T-helper 17 cell (primary cell): ENCODE results near the gene ANXA11. TPM values are rescaled to one million over a fixed set of nuclear protein-coding genes. Genes with fewer than 3 reads are reported as not detected.

Experiments
- ATAC-seq: fragments of 150-1000 bp; cut with Tn5 transposase; 2 replicates; pipeline ENCODE4 v1.10.0; 2021; ENCODE audit warnings: mild to moderate bottlenecking, moderate library complexity
- DNase-seq, 3 donors: peaks; one replicate each; pipeline versions ENCODE4 v3.0.0 to v3.0.0-alpha.2; 2020 to 2021
- H3K9me3 ChIP-seq: one replicate; pipeline ENCODE4 v1.7.0; 2013; ENCODE audit warnings: low read length, mild to moderate bottlenecking; ENCODE audit not compliant: control insufficient read depth, poor library complexity, severe bottlenecking
- H3K27ac Mint-ChIP-seq: one replicate; pipeline ENCODE4 v1.8.0; 2022; ENCODE audit warnings: mild to moderate bottlenecking, moderate library complexity, mixed read lengths
- H3K27me3 Mint-ChIP-seq: one replicate; pipeline ENCODE4 v1.8.0; 2022; ENCODE audit warnings: mixed read lengths
- H3K36me3 Mint-ChIP-seq: one replicate; pipeline ENCODE4 v1.8.0; 2022; ENCODE audit warnings: low read depth, mixed read lengths
- H3K4me1 Mint-ChIP-seq: one replicate; pipeline ENCODE4 v1.8.0; 2022; ENCODE audit warnings: mild to moderate bottlenecking, mixed read lengths
- H3K4me3 Mint-ChIP-seq: one replicate; pipeline ENCODE4 v1.8.0; 2022; ENCODE audit warnings: mild to moderate bottlenecking, moderate library complexity, mixed read lengths
- total RNA-seq, 4 donors: library from RNA in 2 of 4; stranded (reverse) in 2 of 4; gene quantifications; one replicate each; pipeline ENCODE4 v1.2.3 and lab custom pipeline; 2022 to 2026

ANXA11 gene
- total RNA-seq, 2 donors from 2014 or later = 199 to 209 TPM

DNA sequence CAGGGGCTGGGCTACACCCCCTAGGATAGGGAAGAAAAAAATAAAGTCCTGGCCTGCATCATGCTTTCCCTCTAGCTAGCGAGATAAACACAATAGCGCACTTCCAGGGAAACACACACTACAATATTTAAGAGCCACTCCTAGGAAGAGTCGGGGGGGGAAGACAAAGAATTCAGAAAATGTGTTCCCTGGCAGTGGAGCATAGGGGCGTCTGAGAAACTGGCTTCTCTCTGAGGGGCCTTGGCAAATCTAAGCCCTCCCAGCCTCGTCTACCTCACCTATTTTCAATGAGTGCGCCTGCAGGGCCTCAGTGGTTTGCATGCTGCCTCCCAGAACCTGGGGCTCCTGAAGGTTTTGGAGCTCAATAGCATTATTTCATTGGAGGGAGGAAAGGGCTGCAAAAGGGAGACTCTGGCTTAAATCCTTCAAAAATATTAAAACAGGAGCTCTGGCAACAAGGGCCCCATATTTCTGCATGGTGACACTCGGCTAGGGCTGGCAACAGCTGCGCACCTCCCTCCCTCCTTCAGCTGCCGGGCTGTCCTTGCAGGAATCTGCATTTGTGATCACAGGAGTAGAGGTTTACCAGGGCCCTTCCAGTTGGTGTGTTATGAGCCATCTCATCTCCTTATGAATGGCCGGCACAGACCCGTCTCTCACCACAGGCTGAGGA is 10.8 kb downstream of the ANXA11 start:
- no peak overlapping the region for H3K4me3 Mint-ChIP-seq
- no peaks in the 10 kb centered on the region for H3K27me3 Mint-ChIP-seq

DNA sequence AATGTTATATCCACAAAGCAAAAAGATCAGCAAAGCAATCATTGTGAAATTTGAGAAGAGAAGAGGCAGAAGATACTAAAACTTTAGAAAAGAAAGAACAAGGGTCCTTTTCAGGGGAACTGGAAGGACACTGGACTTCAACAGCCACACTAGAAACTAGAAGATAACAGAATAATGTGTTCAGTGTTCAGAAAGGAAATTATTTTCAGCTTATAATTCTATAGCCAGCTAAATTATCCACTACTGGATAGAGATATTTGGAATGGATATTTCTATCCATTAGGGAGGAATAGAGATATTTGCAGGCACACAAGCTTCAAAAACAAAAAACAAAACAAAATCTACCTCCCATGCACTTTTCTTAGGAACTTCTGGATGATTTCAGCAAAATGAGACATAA is 12.8 kb downstream of the ANXA11 start:
- H3K4me3 Mint-ChIP-seq = no peak overlapping the region
- H3K36me3 Mint-ChIP-seq = peaks cover 2% of the 10 kb centered on the region
- H3K27ac Mint-ChIP-seq = peak overlapping the region; percentile 60
- H3K9me3 ChIP-seq = no peaks in the 10 kb centered on the region
- H3K27me3 Mint-ChIP-seq = no peaks in the 10 kb centered on the region
- H3K4me1 Mint-ChIP-seq = peaks cover 62% of the 10 kb centered on the region
- ATAC-seq (no peak), DNase-seq (no peak)

More for the DNA sequence above, 10.8 kb downstream of the ANXA11 start:
- H3K27ac Mint-ChIP-seq = peak overlapping the region; percentile 86
- DNase-seq = no peak
- H3K9me3 ChIP-seq = no peaks in the 10 kb centered on the region
- ATAC-seq = no peak
- H3K4me1 Mint-ChIP-seq = peaks cover 54% of the 10 kb centered on the region
- H3K36me3 Mint-ChIP-seq = peaks cover 2% of the 10 kb centered on the region

DNA sequence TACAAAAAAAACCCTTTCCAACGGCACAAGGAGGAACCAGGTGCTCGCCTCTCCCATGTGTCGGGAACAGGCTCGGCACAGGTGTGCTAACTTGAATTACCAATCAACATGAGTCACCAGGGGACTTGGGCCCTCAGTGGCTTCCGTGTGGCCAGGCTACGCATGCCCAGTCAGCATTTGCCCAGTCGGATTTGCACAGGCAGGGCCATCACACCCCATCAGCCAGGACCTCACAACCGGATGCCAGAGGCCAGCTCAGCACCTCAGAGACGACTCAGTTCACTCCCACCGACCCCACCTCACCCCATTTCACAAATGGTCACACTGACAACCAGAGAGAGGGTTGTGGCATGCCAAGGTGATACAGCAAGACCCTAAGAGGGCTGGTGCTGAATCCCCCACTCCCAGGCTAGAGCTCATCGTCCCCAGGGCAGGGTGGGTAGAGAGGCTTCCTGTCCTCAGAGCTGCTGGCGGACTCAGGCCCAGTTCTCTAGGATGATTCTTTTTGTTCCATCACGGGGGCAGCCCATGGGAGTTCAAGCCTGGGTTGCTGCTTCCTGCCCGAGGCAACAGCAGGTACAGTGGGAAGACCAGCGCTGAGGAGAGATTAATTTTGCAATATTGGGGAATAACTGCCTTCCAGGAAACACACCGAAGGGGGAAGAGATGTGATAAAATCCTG is 13.6 kb downstream of the ANXA11 start:
- Mint-ChIP-seq H3K4me3 (peak overlapping the region; percentile 31), H3K36me3 (peaks cover 2% of the 10 kb centered on the region)

DNA sequence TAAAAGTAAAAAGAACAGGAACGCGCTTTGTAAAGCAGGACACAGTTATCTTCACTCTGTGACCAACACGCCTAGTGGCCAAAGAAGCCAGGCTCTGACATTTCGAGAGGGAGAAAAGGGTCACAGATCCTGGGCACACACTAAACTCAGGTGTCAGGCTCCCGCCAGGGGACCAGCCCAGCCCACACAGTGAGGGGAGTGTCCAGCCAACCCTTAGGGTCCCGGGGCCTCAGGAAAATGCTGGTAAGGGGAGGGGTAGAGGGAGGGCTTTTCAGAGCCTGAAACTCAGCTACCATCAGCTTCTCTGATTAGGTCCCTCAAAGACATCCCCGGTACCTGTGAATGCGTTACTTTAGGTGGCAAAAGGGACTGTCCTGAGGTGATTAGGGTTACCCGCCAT is 16.6 kb downstream of the ANXA11 start:
- peaks cover 64% of the 10 kb centered on the region for H3K4me1 Mint-ChIP-seq
- DNase-seq (no peak), ATAC-seq (no peak)
- H3K27ac Mint-ChIP-seq = peak overlapping the region; percentile 96
- peak overlapping the region; percentile 57 for H3K4me3 Mint-ChIP-seq
- no peaks in the 10 kb centered on the region for H3K36me3 Mint-ChIP-seq
- no peaks in the 10 kb centered on the region for H3K27me3 Mint-ChIP-seq
- no peaks in the 10 kb centered on the region for H3K9me3 ChIP-seq

More for the DNA sequence above, 13.6 kb downstream of the ANXA11 start:
- DNase-seq (no peak), ATAC-seq (no peak)
- peaks cover 63% of the 10 kb centered on the region for H3K4me1 Mint-ChIP-seq
- H3K27ac Mint-ChIP-seq = peak overlapping the region; percentile 60
- H3K9me3 ChIP-seq = no peaks in the 10 kb centered on the region
- H3K27me3 Mint-ChIP-seq = no peaks in the 10 kb centered on the region

- H3K27ac Mint-ChIP-seq = peak overlapping the region; percentile 96
- no peaks in the 10 kb centered on the region for H3K27me3 Mint-ChIP-seq
- H3K4me1 Mint-ChIP-seq = peaks cover 66% of the 10 kb centered on the region
- H3K4me3 Mint-ChIP-seq = peak overlapping the region; percentile 89
- H3K36me3 Mint-ChIP-seq = no peaks in the 10 kb centered on the region
- DNase-seq = peak; percentile 56 to 77 (median 69)
- no peaks in the 10 kb centered on the region for H3K9me3 ChIP-seq
- peak; percentile 95 for ATAC-seq
Measured at GRCh38 chr10:80187465-80188409, 17.6 kb downstream of the ANXA11 start.

GRCh38 chr10:80187060-80187459 is 18.3 kb downstream of the ANXA11 start:
- DNase-seq = no peak
- Mint-ChIP-seq H3K27ac (peak overlapping the region; percentile 96), H3K27me3 (no peaks in the 10 kb centered on the region), H3K4me3 (peak overlapping the region; percentile 89), H3K36me3 (no peaks in the 10 kb centered on the region), H3K4me1 (peaks cover 62% of the 10 kb centered on the region)
- H3K9me3 ChIP-seq = no peaks in the 10 kb centered on the region
- no peak for ATAC-seq

DNA sequence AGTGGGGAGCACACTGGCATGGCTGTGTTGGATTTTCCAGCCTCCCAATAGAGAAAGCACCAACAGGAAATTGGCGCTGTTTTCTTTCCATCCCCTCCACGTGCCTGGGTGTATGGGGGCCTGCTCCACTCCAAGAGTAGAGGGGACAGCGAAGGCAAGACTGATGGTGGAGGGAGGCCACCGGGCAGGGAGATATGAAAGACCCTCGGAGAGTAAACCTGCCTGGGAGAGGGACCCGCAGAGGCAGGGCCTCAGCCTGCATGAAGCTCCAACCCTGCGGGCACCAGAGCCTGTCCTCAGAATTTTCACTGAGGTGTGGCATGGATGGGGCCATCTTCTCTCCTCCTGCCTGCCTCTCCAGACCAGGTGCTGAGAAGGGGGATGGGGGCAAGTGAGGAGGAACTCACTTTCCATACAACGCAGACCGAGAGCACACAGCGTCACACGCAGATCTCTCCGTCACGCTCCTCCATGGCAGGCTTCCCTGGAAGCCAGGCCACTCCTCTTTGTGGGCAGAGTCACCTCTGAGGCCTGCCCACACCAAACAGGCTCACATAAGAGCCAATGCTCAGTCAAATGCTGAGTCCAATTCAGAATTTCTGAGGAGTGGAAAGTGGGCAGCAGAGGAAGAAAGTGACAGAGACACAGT is 18.8 kb downstream of the ANXA11 start:
- DNase-seq (no peak), ATAC-seq (no peak)
- Mint-ChIP-seq H3K4me1 (peaks cover 61% of the 10 kb centered on the region), H3K4me3 (peak overlapping the region; percentile 89), H3K27ac (peak overlapping the region; percentile 96), H3K27me3 (no peaks in the 10 kb centered on the region), H3K36me3 (no peaks in the 10 kb centered on the region)
- no peaks in the 10 kb centered on the region for H3K9me3 ChIP-seq

- Mint-ChIP-seq H3K4me3 (peak overlapping the region; percentile 12), H3K27me3 (no peaks in the 10 kb centered on the region), H3K27ac (peak overlapping the region; percentile 96), H3K4me1 (peaks cover 58% of the 10 kb centered on the region), H3K36me3 (no peaks in the 10 kb centered on the region)
- H3K9me3 ChIP-seq = no peaks in the 10 kb centered on the region
- no peak for ATAC-seq
- no peak for DNase-seq
Measured at GRCh38 chr10:80185578-80186299, 19.6 kb downstream of the ANXA11 start.

- H3K4me1 Mint-ChIP-seq = peaks cover 57% of the 10 kb centered on the region
- H3K36me3 Mint-ChIP-seq = no peaks in the 10 kb centered on the region
- no peak overlapping the region for H3K4me3 Mint-ChIP-seq
- ATAC-seq = no peak
- no peaks in the 10 kb centered on the region for H3K9me3 ChIP-seq
- H3K27me3 Mint-ChIP-seq = no peaks in the 10 kb centered on the region
- peak overlapping the region; percentile 56 for H3K27ac Mint-ChIP-seq
- DNase-seq = no peak
Measured at GRCh38 chr10:80184291-80184690, 21.0 kb downstream of the ANXA11 start.

DNA sequence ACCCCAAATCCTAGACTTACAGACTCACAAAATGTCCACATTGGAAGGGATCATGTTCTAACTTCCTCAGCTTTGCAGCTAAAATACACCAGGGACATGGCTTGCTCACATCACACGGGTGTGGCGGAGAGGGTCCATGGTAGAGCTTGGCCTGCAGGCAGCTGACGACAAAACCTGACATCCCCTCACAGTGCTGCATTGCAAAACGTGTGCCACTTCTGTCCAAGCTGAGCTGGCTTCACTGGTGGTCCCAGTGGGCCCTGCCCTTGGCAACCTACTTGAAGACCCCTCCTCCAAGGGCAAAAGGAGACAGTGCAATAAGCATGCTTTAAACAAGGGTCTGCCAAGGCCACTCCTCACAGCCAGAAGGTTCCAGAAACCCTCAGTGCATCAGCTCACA is 21.9 kb downstream of the ANXA11 start:
- no peak for ATAC-seq
- peaks cover 55% of the 10 kb centered on the region for H3K4me1 Mint-ChIP-seq
- H3K9me3 ChIP-seq = no peaks in the 10 kb centered on the region
- peak overlapping the region; percentile 56 for H3K27ac Mint-ChIP-seq
- DNase-seq = no peak
- no peaks in the 10 kb centered on the region for H3K27me3 Mint-ChIP-seq
- no peaks in the 10 kb centered on the region for H3K36me3 Mint-ChIP-seq
- H3K4me3 Mint-ChIP-seq = no peak overlapping the region

GRCh38 chr10:80182986-80183385 is 22.4 kb downstream of the ANXA11 start:
- no peaks in the 10 kb centered on the region for H3K9me3 ChIP-seq
- peak overlapping the region; percentile 56 for H3K27ac Mint-ChIP-seq
- H3K27me3 Mint-ChIP-seq = no peaks in the 10 kb centered on the region
- H3K4me3 Mint-ChIP-seq = no peak overlapping the region
- ATAC-seq (no peak), DNase-seq (no peak)
- H3K36me3 Mint-ChIP-seq = no peaks in the 10 kb centered on the region
- H3K4me1 Mint-ChIP-seq = peaks cover 55% of the 10 kb centered on the region
